GM18909 (cell line): ENCODE measurements around the gene ZNF764.
A peak's percentile ranks its signal among the peaks of the same experiment; 100 is the strongest.

Experiments
- ATAC-seq: cut with Tn5 transposase; IDR thresholded peaks from one replicate; pipeline ENCODE4 v1.9.1; 2021; ENCODE audit warnings: mild to moderate bottlenecking; ENCODE audit not compliant: unreplicated experiment, poor library complexity

Gene ZNF764

DNA sequence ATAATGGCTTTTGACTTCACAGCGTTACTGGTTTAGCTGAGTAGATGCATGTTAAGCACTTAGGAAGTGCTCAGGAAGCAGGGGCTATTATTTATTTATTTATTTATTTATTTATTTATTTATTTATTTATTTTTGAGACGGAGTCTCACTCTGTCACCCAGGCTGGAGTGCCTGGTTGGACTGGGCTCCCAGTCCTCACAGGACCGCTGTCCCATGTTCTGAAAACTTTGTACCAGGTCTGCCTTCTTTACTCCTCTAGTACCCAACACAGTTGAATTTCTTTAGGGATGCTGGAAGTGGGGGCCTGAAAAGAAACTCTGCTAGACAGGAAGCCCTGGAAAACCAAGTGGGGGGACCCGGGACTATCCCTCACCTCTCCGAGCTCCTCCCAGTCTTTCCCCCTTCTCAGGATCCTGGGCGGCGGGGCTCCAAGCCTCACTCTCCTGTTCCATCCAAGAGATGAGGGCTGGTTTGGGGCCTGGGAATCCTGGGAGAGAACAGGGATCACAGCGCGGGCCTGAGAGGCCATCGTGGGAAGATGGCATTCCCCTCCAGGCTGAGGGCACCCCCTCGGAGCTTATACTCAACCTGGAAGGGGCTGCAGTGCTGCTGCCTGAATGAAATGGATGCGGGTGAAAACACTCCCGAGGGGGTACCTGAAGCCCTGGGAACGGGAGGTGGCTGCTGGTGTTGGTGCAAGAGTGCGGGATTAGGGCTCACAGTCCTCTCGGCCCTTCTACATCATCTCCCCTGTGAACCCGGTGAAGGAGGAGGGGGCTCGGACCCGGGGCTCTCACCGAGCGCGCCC is 12.7 kb upstream of the ZNF764 start:
- ATAC-seq, result no peak

DNA sequence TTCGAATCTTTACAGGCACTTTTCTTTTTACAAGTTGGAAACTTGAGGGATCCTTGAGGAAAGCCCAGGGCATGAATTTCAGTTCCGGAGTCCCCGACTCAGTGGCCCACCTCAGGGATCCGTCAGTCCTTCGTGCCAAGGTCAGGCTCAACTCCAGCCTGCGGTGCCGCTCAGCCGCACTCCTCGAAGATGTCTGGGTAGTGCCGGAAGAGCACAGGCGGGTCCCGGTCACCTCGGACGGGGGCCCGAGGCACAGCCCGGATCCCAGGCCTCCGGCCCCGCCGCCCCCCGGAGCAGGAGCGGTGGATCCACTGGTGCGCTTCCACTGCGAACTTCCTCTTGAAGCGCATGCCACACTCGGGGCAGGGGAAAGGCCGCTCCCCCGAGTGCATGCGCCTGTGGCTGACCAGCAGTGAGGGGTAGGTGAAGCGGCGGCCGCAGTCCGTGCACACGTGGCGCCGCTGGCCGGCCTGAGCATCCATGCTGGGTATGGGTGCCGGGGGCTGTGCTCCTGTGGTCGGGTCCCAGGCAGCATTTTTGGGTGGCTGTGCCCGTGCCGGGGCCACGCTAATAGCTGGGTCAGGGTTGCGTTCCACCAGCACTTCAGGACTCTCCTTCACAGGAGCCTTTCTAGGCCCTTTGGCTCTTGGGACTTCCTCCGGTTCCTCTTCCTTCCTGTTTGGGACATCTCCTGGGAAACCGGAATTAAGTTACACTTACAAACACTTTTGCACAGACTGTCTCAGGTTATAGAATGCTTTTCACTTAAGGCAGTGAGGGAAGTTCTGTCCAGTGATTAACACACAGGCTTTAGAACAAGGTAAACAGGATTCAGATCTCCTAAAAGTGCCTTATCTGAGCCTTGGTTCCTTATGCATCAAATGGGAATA is 11.8 kb upstream of the ZNF764 start:
- no peak for ATAC-seq

DNA sequence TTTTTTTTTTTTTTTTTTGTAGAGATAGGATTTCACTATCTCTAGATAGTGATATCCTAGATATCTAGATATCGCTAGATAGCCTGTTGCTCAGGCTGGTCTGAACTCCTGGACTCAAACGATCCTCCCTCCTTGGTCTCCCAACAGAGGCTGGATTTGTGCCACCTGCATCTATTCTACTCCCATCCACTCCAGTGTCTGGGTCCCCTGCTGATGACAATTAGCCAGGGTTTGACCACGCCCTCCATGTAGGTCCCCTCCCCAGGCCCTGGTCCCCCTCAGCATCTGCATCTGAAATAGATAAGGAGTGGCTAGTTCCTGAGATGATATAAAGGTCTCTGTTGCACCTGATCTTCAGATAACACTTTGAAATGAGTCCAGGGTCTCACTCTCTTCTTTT is 11.1 kb upstream of the ZNF764 start:
- ATAC-seq, result no peak

DNA sequence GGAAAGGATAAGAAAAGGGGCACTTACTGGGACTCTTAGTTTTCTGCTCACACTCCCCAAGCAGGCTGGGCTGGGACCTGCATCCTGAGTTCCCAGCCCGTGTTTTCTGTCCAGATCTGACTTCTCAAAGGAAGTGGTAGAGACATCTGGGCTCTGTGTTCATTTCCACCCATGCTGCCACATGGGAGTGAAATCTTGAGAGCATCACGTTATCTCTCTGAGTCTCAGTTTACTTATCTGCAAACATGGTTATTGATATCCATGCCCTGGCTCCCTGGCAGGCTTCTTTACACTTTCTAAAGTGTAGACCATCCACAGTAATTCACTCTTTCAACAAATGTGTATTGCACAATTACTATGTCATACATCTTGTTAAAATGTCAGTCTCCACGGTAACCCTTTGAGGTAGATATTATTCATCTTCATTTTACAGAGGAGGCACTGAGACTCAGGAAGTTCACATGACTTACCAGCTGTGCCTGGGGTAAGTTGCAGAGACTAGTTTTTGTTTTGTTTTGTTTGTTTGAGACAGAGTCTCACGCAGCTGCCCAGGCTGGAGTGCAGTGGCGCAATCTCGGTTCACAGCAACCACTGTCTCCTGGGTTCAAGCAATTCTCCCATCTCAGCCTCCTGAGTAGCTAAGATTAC is 9.9 kb upstream of the ZNF764 start:
- ATAC-seq, result no peak

DNA sequence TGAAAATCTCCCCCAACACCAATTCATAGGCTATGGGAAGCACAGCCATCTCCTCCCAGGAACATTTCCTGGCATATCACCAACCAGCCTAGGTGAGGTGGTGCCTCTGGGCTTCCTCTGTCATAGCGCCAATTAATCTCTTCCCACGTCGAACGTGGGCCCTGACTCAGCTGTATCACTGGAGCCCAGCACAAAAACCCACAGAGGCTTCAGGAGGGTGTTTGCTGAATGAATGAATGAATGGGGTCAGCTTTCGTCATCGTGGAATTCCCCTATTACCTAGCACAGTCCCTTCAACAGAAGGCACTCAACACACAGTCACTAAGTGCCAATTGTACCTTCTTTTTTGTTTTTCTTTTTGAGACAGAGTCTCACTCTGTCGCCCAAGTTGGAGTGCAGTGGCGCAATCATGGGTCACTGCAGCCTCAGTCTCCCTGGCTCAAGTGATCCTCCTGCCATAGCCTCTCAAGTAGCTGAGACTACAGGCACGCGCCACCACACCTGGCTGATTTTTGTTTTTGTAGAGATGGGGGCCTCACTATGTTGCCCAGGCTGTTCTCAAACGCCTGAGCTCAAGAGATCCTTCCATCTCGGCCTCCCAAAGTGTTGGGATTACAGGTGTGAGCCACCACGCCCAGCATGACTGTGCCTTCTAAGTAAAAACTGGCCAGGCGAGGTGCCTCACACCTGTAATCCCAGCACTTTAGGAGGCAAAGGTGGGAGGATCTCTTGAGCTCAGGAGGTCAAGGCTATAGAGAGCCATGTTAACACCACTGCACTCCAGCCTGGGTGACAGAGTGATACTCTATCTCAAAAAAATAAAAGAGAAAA is 9.2 kb upstream of the ZNF764 start:
- no peak for ATAC-seq

DNA sequence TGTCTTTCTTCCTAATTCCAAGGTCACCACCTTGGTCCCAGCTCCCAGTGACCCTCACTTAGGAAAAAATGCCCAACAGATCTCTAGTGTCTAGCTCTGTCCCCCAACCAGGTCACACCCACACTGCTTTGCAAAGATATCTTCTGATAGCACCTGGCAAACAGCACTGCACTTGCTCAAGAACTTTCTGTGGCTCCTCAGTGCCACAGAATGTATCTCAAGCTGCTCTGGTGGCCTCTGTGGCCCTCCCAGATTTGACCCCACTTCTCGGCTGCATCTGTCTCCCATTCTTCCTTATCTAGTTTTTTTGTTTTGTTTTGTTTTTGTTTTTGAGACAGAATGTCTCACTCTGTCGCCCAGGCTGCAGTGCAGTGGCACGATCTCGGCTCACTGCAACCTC is 8.4 kb upstream of the ZNF764 start:
- ATAC-seq, result no peak

DNA sequence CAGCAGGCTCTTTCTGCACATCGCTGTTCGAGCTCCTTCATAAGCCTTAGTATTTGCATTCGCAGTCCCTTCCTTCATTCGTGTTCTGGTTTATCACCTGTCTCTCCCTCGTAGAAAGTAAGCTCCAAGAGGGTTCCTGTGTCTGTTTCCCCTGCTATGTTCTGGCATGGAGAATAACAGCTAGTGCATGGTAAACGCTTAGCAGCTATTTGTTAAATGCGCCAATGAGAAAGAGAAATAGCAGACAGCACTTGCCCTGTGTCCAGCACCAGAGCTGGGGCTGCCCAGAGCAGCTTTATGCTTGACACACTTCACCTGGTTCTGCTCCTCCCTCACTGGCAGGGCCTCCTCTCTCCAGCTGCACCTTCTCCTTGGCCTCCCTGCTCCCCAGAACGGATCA is 7.8 kb upstream of the ZNF764 start:
- ATAC-seq, result no peak

DNA sequence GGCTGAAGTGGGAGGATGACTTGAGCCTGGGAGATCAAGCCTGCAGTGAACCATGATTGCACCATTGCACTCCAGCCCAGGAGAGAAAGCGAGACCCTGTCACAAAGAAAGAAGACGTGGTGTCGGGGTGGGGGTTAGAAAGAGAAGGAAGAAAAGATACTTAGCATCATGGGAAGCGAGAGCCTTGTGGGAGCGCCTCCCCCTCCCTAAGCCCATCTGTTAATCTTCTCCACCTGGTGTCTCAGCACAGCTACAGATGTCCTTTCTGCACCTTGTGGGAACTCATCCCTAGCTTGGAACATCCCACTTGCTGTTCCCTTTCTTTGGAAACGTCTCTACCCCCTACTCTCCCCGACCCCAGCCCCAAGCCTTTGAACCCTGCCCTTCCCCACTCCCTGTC is 7.4 kb upstream of the ZNF764 start:
- no peak for ATAC-seq

DNA sequence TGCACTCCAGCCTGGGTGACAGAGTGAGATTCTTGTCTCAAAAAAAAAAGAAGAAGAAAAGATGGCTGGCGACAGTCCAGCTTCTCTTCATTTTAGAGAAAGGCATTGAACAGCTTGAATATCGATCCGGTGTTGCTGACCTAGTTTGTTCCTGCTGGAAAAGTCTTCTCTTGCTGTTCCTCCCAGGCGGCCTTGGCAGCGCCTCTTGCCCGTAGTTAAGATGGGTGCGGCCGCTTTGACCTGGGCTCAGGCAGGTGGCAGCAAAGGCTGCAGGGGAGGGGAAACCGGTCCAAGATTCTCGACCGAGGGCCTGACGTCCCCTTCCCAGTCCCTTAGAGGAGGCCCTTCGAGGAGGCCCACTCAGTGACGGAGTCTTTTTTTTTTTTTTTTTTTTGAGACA is 3.8 kb upstream of the ZNF764 start:
- ATAC-seq, result no peak

DNA sequence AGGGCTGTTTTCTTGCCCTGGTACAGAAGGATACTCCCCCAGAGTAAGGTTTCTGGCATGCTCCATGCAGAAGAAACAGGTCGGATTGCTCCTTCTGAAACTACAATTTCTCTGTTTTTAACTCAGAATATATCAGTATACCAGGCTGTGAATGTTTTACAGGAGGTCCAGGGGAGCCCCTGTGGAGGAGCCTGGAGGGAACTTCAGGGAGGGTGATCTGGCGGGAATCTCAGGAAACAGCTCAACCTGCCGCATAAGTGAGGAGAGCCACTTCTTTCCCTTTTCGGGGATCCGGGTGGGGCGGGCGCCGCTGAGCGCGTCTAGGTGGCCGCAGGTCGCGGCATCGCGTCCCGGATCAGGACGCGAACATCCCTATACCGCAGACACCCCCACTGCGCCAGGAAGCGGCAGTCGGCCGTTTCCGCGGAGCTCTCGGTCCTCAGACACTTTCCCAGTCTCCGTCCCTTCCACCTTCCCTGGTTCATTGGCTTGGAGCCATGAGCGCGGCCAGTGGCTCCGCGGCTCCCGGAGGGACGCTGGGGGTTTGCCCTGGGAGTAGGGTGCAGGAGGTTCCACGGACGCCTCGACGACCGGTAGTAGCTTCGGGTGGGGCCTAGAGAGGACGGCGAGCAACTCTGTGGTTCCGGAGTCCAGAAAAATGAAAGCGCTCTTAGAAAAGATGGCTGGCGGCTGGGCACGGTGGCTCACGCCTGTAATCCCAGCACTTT is 3.1 kb upstream of the ZNF764 start:
- ATAC-seq, result no peak

DNA sequence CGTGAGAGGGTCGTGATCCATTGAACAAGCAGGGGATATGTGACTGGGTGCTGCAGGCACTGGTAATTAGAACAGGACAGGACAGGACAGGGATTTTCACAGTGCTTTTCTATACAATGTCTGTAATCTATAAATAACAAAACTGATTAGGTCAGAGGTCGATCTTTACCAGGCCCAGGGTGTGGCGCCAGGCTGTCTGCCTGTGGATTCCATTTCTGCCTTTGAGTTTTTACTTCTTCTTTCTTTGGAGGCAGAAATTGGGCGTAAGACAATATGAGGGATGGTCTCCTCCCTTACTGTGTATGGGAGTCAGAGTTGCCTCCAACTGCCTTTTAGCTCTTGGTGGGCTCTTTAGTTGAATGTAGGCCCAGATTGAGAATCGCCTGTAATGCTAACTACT is 1.5 kb upstream of the ZNF764 start:
- ATAC-seq, result no peak

DNA sequence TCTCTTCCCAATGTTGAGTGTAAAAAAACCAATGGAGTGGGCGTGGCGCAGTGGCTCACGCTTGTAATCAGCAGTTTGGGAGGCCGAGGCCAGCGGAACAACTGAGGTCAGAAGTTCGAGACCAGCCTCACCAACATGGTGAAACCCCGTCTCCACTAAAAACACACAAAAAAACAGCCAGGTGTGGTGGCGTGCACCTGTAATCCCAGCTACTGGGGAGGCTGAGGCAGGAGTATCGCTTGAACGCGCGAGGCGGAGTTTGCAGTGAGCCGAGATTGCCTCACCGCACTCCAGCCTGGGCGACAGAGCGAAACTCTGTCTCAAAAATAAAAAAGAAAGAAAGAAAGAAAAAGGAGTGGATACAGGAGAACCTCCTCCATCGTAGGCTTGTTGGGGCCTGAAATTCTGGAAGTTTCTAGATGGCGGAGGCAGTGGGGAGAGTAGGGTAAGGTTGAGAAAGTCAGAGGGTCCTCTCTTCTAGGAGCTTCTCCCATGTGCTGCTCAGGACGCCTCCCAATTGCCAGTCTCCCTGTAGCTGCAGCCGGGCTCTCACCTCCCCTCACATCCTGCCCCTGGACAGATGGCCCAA is 709 bp upstream of the ZNF764 start:
- ATAC-seq, result no peak

DNA sequence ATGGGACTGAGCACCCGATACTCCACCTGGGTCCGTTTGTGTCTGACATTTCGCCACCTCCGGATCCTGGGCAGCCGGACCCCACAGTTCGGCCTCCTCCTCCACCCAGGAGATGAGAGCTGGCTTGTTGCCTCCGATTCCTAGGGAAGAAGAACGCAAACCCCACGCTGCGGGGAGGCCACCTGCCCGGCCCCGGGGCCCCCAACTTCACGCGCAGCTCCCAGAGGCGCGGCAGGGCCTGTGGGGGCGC is 542 bp downstream of the ZNF764 start:
- peak; percentile 12 for ATAC-seq

DNA sequence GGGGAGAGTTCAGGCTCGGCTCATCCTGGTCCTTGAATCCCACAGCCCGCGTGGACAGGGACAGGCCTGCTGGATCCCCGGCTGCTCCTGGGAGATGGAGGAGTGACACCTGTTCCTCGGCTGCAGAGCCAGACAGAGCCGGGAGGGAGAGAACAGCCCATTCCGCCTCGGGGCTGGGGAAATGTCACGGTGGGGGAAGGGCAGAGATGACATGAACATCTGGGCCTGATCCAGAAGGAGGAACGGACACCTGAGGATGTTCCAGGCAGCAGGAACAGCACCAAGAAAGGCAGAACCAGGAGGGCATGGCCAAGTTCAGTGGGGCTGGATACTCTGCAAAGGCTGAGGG is 2.1 kb downstream of the ZNF764 start:
- ATAC-seq, result no peak

DNA sequence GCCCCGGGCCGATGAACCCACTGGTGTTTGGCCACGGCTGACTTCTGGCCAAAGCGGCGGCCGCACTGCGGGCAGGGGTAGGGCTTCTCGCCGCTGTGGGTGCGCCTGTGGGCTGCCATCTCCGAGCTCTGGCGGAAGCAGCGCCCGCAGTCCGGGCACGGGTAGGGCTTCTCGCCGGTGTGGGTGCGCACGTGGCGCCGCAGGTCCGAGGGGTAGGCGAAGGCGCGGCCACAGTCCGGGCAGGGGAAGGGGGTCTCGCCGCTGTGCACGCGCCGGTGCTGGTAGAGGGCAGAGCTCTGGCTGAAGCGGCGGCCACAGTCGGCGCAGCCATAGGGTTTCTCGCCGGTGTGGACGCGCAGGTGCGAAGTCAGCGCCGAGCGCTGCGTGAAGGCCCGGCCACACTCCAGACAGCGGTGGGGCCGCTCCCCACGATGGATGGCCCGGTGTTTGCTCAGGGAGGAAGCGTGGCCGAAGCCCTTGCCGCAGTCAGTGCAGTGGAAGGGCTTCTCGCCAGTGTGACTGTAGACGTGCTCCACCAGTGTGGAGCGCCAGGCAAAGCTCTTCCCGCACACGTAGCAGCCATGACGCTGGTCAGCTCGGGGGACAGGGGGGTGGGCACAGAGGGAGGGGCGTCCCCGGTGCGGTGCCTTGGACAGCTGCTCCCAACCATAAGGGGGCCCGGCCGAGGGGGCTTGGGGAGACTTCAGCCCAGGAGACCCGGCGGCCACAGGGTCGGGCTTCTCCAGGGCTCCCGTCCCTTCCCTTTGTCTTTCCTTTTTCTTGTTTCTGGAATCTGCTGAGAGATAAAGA is 2.7 kb downstream of the ZNF764 start:
- no peak for ATAC-seq

DNA sequence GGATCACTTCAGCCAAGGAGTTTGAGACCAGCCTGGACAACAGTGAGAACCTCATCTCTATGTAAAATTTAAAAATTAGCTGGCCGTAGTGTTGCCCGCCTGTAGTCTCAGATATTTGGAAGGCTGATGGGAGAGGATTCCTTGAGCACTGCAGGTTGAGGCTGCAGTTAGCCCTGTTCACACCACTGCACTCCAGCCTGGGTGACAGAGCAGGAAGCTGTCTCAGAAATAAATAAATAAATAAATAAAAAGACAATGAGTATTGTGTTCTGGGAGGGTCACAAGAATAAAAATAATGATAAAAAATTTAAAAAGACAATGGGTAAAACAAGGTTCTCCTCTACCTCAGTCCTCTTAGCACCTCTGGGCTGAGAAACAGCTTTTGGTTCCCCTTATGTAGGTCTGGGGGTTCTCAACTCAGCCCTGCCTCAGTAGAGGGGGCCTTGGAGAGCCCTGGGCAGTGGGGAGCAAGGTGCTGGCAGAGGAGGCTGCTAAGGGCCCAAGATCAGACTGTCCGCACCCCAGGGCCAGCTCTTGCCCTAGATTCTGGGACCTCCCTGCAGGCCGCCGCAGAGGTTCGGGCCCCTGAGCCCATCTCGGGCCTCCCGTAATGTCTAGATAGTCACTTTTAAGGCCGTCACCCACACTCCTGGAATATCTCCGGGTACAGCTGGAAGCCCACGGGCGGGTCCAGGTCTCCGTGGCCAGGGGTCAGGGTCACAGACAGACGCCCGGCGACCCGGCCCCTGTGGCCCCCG is 3.4 kb downstream of the ZNF764 start:
- ATAC-seq, result no peak

DNA sequence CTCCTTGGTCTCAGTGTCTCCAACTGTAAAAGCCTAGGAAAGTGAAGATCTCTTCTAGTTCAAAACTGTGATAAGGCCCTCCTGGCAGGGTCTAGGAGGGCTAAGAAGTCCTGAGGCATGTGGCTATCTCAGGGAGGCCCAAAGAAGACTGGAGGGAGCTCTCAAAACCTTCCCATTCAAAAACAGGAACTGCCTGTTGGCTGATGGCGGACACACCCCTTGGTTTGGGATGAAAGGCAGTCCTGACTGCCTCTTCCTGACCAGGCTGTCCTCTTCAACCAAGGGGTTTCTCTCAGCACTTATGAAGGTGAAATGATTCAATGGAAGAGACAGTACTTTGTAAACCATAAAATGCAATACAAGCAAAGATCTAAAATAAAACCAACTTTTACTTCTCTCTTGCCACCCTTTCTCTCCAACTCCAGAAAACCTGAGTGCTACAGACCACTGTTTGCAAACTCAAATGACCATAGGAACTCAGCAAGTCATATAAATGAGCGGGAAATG is 4.7 kb downstream of the ZNF764 start:
- no peak for ATAC-seq

DNA sequence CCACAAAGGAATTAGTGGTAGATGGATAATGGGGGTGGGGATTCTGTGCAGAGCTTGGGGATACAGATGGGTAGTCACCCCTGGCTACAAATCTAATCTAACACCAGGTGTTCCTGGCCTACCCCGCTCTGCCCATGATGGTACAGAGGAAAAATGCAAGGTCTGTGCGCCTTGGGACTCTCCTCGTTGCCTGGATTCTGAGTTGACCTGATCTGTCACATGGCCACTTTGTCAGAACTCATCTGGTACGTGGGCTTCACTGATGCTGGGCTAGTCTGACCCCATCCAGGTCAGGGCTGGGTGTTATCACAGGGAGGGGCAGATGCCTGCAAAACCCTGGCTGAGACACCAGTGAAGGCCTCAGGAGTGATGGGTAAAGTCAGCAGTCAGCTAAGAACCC is 5.2 kb downstream of the ZNF764 start:
- no peak for ATAC-seq
